ENCODE measurements around the gene ZNF281.
"Not testable (repeated sequence)": the region's sequence is repeated elsewhere in the genome, so short reads cannot be mapped to it uniquely, and the experiment has no call there.

The ZNF281 gene

GRCh38 chr1:200428482-200429205 lies 18.8 kb upstream of the ZNF281 start:
- DNase-seq, result no peak

- no peak for DNase-seq
These were observed 17.9 kb upstream of the ZNF281 start for GRCh38 chr1:200427744-200428143.

GRCh38 chr1:200426196-200426595 lies 16.4 kb upstream of the ZNF281 start:
- DNase-seq, result no peak

- DNase-seq, result no peak
These were observed 13.4 kb upstream of the ZNF281 start for GRCh38 chr1:200423235-200423634.

- DNase-seq, result no peak
These were observed 12.4 kb upstream of the ZNF281 start for GRCh38 chr1:200422211-200422610.

GRCh38 chr1:200415789-200416593 lies 6.2 kb upstream of the ZNF281 start:
- DNase-seq, result no peak

GRCh38 chr1:200415227-200415626 lies 5.4 kb upstream of the ZNF281 start:
- no peak for DNase-seq

- DNase-seq, result no peak
These were observed 4.8 kb upstream of the ZNF281 start for GRCh38 chr1:200414657-200415056.

- DNase-seq, result not testable (repeated sequence)
These were observed 3.9 kb upstream of the ZNF281 start for GRCh38 chr1:200413766-200414165.

GRCh38 chr1:200411406-200412257 lies 1.8 kb upstream of the ZNF281 start:
- DNase-seq, result no peak

GRCh38 chr1:200410566-200410878 lies 686 bp upstream of the ZNF281 start:
- peak; percentile 45 for DNase-seq

GRCh38 chr1:200409203-200409760 lies 554 bp downstream of the ZNF281 start:
- no peak for DNase-seq

- no peak for DNase-seq
These were observed 3.6 kb downstream of the ZNF281 start for GRCh38 chr1:200406161-200406797.

- no peak for DNase-seq
These were observed 4.6 kb downstream of the ZNF281 start for GRCh38 chr1:200405264-200405663.

GRCh38 chr1:200401708-200402107 lies 8.1 kb downstream of the ZNF281 start:
- no peak for DNase-seq

- DNase-seq, result no peak
These were observed 8.6 kb downstream of the ZNF281 start for GRCh38 chr1:200401263-200401662.

- DNase-seq, result no peak
These were observed 9.3 kb downstream of the ZNF281 start for GRCh38 chr1:200400556-200400955.

- no peak for DNase-seq
These were observed 10.0 kb downstream of the ZNF281 start for GRCh38 chr1:200399860-200400259.

GRCh38 chr1:200398373-200398772 lies 11.5 kb downstream of the ZNF281 start:
- no peak for DNase-seq

- no peak for DNase-seq
These were observed 17.1 kb downstream of the ZNF281 start for GRCh38 chr1:200392625-200393185.

- DNase-seq, result no peak
These were observed 18.1 kb downstream of the ZNF281 start for GRCh38 chr1:200391747-200392146.

- DNase-seq, result no peak
These were observed 21.0 kb downstream of the ZNF281 start for GRCh38 chr1:200388791-200389190.
